ENCODE data around the gene SF3B4. TPM values are rescaled to one million over a fixed set of nuclear protein-coding genes. Genes with fewer than 3 reads are reported as not detected.
A peak's percentile ranks its signal among the peaks of the same experiment; 100 is the strongest.

SF3B4 gene
- total RNA-seq, 4 donors from 2014 or later: 19.1 to 28.7 (median 22.2) TPM

- 32% methylated on average over 9 of the region's 9 CpGs for WGBS
- Histone ChIP-seq H3K4me3 (peak overlapping the region; percentile 45), H3K27me3 (peaks cover 9% of the 10 kb centered on the region), H3K27ac (no peak overlapping the region), H3K4me1 (peaks cover 4% of the 10 kb centered on the region), H3K36me3 (no peaks in the 10 kb centered on the region), H3K9me3 (no peaks in the 10 kb centered on the region)
- DNase-seq (ENCODE audit: low spot score in 2 of 2): no peak
- TF ChIP-seq POLR2A (IDR thresholded peaks at IDR 0.05): no peak
- no peak for TF ChIP-seq POLR2AphosphoS5 (IDR thresholded peaks at IDR 0.05)
- no peak for TF ChIP-seq CTCF (IDR thresholded peaks at IDR 0.05)
- no peak for TF ChIP-seq EP300 (IDR thresholded peaks at IDR 0.05)
Measured at GRCh38 chr1:149916193-149916897, 11.3 kb downstream of the SF3B4 start.

GRCh38 chr1:149915429-149916192, 12.0 kb downstream of the SF3B4 start:
- DNase-seq (ENCODE audit: low spot score in 2 of 2): no peak
- 85% methylated on average over 11 of the region's 11 CpGs for WGBS
- H3K36me3 ChIP-seq: no peaks in the 10 kb centered on the region
- H3K27ac ChIP-seq: no peak overlapping the region
- no peaks in the 10 kb centered on the region for H3K9me3 ChIP-seq
- H3K27me3 ChIP-seq: peaks cover 9% of the 10 kb centered on the region
- TF ChIP-seq POLR2AphosphoS5 (IDR thresholded peaks at IDR 0.05): no peak
- no peak for TF ChIP-seq CTCF (IDR thresholded peaks at IDR 0.05)
- TF ChIP-seq EP300 (IDR thresholded peaks at IDR 0.05): no peak
- TF ChIP-seq POLR2A (IDR thresholded peaks at IDR 0.05): no peak
- peaks cover 4% of the 10 kb centered on the region for H3K4me1 ChIP-seq
- no peak overlapping the region for H3K4me3 ChIP-seq

GRCh38 chr1:149914545-149914944, 13.1 kb downstream of the SF3B4 start:
- no peak for DNase-seq (ENCODE audit: low spot score in 2 of 2)
- Histone ChIP-seq H3K27ac (no peak overlapping the region), H3K36me3 (no peaks in the 10 kb centered on the region), H3K4me1 (peaks cover 4% of the 10 kb centered on the region), H3K9me3 (no peaks in the 10 kb centered on the region), H3K27me3 (peaks cover 9% of the 10 kb centered on the region), H3K4me3 (no peak overlapping the region)
- WGBS: 71% methylated on average over 1 of the region's 1 CpG
- TF ChIP-seq POLR2AphosphoS5 (IDR thresholded peaks at IDR 0.05) (no peak), CTCF (IDR thresholded peaks at IDR 0.05) (no peak), EP300 (IDR thresholded peaks at IDR 0.05) (no peak), POLR2A (IDR thresholded peaks at IDR 0.05) (no peak)

- WGBS: 87% methylated on average over 10 of the region's 10 CpGs
- no peak overlapping the region for H3K27ac ChIP-seq
- H3K36me3 ChIP-seq: no peaks in the 10 kb centered on the region
- TF ChIP-seq POLR2AphosphoS5 (IDR thresholded peaks at IDR 0.05) (no peak), POLR2A (IDR thresholded peaks at IDR 0.05) (no peak), CTCF (IDR thresholded peaks at IDR 0.05) (no peak), EP300 (IDR thresholded peaks at IDR 0.05) (no peak)
- no peak overlapping the region for H3K4me3 ChIP-seq
- no peaks in the 10 kb centered on the region for H3K9me3 ChIP-seq
- no peak for DNase-seq (ENCODE audit: low spot score in 2 of 2)
- H3K27me3 ChIP-seq: no peaks in the 10 kb centered on the region
- no peaks in the 10 kb centered on the region for H3K4me1 ChIP-seq
Measured at GRCh38 chr1:149906570-149907075, 21.0 kb downstream of the SF3B4 start.
